ENCODE results near the gene DROSHA.

DNA sequence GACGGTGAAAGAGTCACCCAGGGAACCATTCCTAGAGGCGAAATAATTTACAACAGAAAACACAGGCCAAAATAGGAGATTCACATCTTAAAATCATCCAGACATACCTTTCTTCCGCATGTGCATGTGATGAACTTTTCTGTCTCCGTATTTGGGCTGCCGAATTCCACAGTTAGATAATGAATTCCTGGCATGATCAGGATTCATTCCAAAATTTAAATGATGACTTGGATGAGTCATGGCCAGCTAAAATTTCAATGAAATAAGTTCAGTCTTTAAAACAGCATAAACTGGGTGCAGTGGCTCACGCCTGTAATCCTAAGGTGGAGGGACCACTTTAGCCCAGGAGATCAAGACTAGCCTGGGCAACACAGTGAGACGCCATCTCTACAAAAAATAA, 82.7 kb downstream of the DROSHA start:
- TF ChIP-seq, protein P1, sequence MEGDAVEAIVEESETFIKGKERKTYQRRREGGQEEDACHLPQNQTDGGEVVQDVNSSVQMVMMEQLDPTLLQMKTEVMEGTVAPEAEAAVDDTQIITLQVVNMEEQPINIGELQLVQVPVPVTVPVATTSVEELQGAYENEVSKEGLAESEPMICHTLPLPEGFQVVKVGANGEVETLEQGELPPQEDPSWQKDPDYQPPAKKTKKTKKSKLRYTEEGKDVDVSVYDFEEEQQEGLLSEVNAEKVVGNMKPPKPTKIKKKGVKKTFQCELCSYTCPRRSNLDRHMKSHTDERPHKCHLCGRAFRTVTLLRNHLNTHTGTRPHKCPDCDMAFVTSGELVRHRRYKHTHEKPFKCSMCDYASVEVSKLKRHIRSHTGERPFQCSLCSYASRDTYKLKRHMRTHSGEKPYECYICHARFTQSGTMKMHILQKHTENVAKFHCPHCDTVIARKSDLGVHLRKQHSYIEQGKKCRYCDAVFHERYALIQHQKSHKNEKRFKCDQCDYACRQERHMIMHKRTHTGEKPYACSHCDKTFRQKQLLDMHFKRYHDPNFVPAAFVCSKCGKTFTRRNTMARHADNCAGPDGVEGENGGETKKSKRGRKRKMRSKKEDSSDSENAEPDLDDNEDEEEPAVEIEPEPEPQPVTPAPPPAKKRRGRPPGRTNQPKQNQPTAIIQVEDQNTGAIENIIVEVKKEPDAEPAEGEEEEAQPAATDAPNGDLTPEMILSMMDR (IDR thresholded peaks at IDR 0.05 in 2 of 3, conservative IDR thresholded peaks at IDR 0.05 in 1 of 3; ENCODE audit: control insufficient read depth in 2 of 3, extremely low read depth in 1 of 3, insufficient read depth in 1 of 3, low read depth in 3 of 3, low read length in 3 of 3): no peak
- TF ChIP-seq, protein P2, sequence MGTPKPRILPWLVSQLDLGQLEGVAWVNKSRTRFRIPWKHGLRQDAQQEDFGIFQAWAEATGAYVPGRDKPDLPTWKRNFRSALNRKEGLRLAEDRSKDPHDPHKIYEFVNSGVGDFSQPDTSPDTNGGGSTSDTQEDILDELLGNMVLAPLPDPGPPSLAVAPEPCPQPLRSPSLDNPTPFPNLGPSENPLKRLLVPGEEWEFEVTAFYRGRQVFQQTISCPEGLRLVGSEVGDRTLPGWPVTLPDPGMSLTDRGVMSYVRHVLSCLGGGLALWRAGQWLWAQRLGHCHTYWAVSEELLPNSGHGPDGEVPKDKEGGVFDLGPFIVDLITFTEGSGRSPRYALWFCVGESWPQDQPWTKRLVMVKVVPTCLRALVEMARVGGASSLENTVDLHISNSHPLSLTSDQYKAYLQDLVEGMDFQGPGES (IDR thresholded peaks at IDR 0.05): no peak
- TF ChIP-seq, protein P3, sequence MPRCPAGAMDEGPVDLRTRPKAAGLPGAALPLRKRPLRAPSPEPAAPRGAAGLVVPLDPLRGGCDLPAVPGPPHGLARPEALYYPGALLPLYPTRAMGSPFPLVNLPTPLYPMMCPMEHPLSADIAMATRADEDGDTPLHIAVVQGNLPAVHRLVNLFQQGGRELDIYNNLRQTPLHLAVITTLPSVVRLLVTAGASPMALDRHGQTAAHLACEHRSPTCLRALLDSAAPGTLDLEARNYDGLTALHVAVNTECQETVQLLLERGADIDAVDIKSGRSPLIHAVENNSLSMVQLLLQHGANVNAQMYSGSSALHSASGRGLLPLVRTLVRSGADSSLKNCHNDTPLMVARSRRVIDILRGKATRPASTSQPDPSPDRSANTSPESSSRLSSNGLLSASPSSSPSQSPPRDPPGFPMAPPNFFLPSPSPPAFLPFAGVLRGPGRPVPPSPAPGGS (IDR thresholded peaks at IDR 0.05; ENCODE audit: borderline replicate concordance, insufficient read depth, low read depth, low read length, poor library complexity, severe bottlenecking): no peak
- no peak for TF ChIP-seq HDAC2 (IDR thresholded peaks at IDR 0.05)
- TF ChIP-seq, protein P4, sequence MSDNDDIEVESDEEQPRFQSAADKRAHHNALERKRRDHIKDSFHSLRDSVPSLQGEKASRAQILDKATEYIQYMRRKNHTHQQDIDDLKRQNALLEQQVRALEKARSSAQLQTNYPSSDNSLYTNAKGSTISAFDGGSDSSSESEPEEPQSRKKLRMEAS (IDR thresholded peaks at IDR 0.05; ENCODE audit: low read depth, low read length): no peak
- no peak for TF ChIP-seq CHD2 (IDR thresholded peaks at IDR 0.05; ENCODE audit: borderline replicate concordance, low read depth, low read length)
- no peak for TF ChIP-seq CEBPB (IDR thresholded peaks at IDR 0.05; ENCODE audit: borderline replicate concordance in 1 of 2, low read depth in 2 of 2, low read length in 2 of 2)
